GM12801 (cell line): ENCODE data around the gene PDCD1.

ENCODE experiments used
- TF ChIP-seq, protein P1 (sequence below): IDR thresholded peaks from one replicate; pipeline ENCODE4 v1.5.1; 2011; ENCODE audit warnings: control low read depth; ENCODE audit not compliant: insufficient read length; ENCODE audit errors: extremely low read depth

PDCD1 gene

DNA sequence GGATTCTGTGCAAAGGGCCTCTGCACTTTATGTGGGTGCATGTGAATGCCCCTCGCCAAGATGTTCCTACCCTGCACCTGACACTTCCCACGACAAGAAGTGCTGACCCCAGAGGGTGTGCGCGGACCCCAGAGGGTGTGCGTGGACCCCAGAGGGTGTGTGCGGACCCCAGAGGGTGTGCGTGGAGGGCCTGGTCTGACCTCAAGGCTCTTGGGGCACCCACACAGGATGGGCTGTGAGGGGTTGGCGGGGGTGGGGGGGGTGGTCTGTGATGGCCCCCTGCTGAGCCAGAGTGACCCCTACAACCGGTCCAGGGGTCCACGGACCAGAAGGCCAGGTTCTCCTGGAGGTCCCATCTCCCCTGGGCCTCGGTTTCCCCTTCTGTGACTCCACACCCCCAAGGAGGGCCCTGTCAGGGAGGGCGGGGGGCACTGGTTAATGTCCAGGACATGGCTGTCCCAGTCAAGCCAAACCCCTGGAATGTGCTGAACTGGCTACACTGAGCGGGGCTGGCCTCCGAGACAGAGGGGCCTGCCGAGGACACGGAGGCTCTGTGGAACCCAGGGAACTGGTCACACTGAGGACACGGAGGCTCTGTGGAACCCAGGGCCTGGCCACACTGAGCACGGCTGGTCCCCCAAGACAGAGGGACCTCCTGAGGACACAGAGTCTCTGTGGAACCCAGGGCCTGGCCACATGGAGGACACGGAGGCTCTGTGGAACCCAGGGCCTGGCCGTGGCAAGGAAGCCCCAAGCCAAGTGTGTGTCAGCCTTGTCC is 46.6 kb downstream of the PDCD1 start:
- TF ChIP-seq, protein P1, sequence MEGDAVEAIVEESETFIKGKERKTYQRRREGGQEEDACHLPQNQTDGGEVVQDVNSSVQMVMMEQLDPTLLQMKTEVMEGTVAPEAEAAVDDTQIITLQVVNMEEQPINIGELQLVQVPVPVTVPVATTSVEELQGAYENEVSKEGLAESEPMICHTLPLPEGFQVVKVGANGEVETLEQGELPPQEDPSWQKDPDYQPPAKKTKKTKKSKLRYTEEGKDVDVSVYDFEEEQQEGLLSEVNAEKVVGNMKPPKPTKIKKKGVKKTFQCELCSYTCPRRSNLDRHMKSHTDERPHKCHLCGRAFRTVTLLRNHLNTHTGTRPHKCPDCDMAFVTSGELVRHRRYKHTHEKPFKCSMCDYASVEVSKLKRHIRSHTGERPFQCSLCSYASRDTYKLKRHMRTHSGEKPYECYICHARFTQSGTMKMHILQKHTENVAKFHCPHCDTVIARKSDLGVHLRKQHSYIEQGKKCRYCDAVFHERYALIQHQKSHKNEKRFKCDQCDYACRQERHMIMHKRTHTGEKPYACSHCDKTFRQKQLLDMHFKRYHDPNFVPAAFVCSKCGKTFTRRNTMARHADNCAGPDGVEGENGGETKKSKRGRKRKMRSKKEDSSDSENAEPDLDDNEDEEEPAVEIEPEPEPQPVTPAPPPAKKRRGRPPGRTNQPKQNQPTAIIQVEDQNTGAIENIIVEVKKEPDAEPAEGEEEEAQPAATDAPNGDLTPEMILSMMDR, result no peak

DNA sequence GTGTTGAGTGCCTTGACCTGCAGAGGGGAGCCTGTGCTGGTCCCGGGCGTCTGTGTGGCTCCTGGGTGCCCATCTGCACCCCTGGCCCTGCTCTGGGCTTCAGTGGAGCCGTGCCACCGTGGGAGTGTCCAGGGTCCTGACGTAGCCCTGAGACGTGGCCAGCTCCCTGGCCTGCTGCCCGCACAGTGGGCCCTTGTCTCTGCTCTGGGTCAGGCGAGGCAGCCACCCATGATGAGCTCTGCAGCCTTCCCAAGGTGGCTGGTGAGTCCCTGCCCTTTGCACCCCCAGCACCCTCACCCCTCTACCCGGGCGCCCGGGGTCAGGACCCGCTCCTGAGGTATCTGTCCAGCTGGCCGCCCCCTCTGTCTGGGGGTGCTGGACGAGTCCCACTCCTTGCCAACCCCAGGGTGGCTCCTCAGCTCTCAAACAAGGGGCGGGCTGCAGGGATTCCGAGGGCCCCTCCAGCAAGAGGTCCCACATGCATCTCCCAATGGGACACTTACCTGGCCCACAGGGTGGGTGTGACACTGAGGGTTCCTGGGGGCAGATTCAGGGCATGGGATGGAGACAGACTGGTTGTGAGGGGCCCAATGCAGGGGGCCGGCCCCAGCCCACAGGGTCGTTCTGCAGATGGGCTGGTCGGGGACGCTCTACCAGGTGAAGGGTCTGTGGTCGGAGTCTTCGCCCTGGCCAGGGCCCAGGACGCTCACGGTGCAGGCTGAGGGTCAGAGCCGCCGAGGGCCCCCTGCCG is 47.3 kb downstream of the PDCD1 start:
- TF ChIP-seq, protein P1, result no peak

GRCh38 chr2:241810307-241811200 is 48.1 kb downstream of the PDCD1 start:
- TF ChIP-seq, protein P1, result no peak

DNA sequence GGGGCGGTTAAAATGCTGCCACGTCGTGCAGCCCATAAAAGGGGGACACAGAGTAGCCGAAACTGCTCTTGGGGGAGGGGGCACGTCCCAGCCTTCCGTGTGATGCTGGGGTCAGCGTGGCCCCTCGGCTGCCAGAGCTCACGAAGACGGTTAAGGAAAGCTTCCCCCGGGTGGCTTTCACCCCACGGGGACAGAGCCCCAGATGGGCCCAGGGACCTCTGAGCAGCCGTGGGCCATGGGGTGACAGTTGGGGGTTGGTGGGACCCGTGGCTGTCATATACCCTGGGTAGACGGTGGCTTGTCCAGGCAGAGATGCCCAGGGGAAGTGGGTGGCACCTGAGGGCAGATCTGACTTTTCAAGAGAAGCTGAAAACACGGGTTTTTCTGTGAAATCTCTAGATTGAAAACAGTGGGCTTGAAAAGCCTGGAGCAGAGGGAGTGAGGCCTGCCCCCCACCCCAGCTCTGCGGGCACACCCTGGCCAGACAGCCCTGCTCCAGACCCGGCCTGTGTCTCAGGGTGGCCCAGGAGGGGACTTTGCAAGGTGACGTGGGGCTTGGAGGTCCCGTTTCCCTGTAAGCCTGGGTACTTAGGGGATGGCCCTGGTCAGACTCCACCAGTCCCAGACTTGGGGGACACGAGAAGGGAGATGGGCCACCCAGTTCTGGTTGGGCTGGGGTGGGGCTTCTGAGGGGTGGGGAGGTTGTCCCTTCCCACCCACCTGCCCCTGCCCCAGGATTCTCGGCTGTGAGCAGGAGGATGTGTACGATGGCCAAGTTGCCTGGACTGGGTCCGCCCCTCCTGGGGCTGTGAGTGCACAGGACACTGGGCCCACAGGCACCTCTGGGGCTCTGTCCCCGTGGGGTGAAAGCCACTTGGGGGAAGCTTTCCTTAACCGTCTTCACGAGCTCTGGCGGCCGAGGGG is 49.0 kb downstream of the PDCD1 start:
- TF ChIP-seq, protein P1, result no peak

GRCh38 chr2:241808721-241809382 is 49.8 kb downstream of the PDCD1 start, which contains the start of gene NEU4:
Gene NEU4 (plus strand): TSS chr2:241809193. CDS start chr2:241814485, 5,292 bp downstream.
- TF ChIP-seq, protein P1, result no peak

DNA sequence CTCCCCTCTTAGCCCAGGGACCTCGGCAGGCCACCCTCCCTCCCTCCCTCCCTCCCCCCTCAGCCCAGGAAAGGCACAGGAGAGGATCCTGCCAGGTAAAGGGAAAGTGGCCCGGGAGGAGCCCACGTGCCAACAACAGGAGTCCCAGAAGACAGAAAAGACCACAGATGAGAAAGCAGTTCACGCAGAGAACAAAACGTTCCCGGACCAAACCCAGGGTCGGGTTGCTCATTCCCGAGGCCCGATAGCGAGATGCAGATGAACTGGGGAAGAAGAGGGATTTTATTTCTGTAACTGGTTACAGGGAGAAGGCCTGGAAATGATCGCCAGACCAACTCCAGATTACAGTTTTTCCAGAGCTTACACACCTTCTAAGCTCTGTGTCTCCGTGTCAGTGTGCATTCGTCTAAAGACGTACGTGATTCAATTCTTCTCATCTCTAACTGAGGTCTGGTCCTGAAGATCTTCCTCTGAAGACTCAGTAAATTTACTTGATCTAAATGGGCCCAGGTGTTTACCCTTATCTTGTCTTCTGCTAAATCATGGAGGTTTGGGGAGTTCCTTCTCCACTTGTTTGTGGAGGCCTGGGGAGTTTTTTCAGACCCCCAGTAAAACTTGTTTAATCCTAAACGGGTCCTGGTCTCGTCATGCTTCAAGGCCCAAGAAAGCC is 50.5 kb downstream of the PDCD1 start:
- TF ChIP-seq, protein P1, result no peak
